Stimulated activated CD4-positive, alpha-beta T cell treated with anti-CD3 and anti-CD28 coated beads, Interleukin-15, amount 100 ng/mL, for 48 hours (primary cell): ENCODE data around the gene RAB2B.

Experiments used
- DNase-seq, 2 donors: peaks; one replicate each; pipeline ENCODE4 v3.0.0-alpha.2; 2020; ENCODE audit warnings: low read depth in 2 of 2

Gene RAB2B

GRCh38 chr14:21476925-21477681 lies at the start of gene RAB2B, which contains the start of gene TOX4:
TSS of gene RAB2B (minus strand) at chr14:21476959. CDS start at chr14:21476872, 87 bp downstream.
TSS of gene TOX4 (plus strand) at chr14:21477195. CDS start at chr14:21477279, 84 bp downstream.
- DNase-seq = peak; percentile 89 to 94

GRCh38 chr14:21525962-21526671 lies 49.4 kb upstream of the RAB2B start, which contains the start of gene SALL2:
TSS of gene SALL2 (minus strand) at chr14:21526346. CDS start at chr14:21526127, 219 bp downstream.
- peak; percentile 43 to 69 for DNase-seq

- no peak for DNase-seq
These were observed 48.8 kb upstream of the RAB2B start for GRCh38 chr14:21525571-21525961.

GRCh38 chr14:21524575-21525490 lies 48.1 kb upstream of the RAB2B start:
- no peak for DNase-seq

GRCh38 chr14:21523203-21523602 lies 46.4 kb upstream of the RAB2B start:
- DNase-seq = no peak

GRCh38 chr14:21521501-21521900 lies 44.7 kb upstream of the RAB2B start:
- DNase-seq = no peak

GRCh38 chr14:21520767-21521166 lies 44.0 kb upstream of the RAB2B start:
- no peak for DNase-seq

- no peak for DNase-seq
These were observed 42.0 kb upstream of the RAB2B start for GRCh38 chr14:21518725-21519124.

- DNase-seq = no peak
These were observed 37.6 kb upstream of the RAB2B start for GRCh38 chr14:21514341-21514740.

- DNase-seq = peak; percentile 88 to 89
These were observed 34.2 kb upstream of the RAB2B start, which contains the start of gene METTL3 for GRCh38 chr14:21510735-21511657. TSS of gene METTL3 (minus strand) at chr14:21511340. CDS start at chr14:21511223, 117 bp downstream.

GRCh38 chr14:21509432-21510143 lies 32.8 kb upstream of the RAB2B start:
- DNase-seq = no peak

- DNase-seq = no peak
These were observed 29.8 kb upstream of the RAB2B start for GRCh38 chr14:21506557-21506956.

- no peak for DNase-seq
These were observed 28.3 kb upstream of the RAB2B start for GRCh38 chr14:21505012-21505553.

- DNase-seq = no peak
These were observed 26.6 kb upstream of the RAB2B start for GRCh38 chr14:21503376-21503775.

- no peak for DNase-seq
These were observed 24.8 kb upstream of the RAB2B start for GRCh38 chr14:21501568-21501967.

- DNase-seq = no peak
These were observed 22.1 kb upstream of the RAB2B start for GRCh38 chr14:21498540-21499526.

- no peak for DNase-seq
These were observed 19.7 kb upstream of the RAB2B start for GRCh38 chr14:21496453-21496852.
